DMS114 treated with DMSO at 0.1 percent for 48 hours (cell line): Measurements from ENCODE around the gene CCNY.

Experiments used
- DNase-seq: peaks from one replicate; lab custom pipeline; 2025; ENCODE audit not compliant: unreplicated experiment; lab: John Stamatoyannopoulos, UW

The CCNY gene

GRCh38 chr10:35448687-35449662 is 112.7 kb downstream of the CCNY start:
- DNase-seq = no peak

GRCh38 chr10:35449944-35450343 is 113.6 kb downstream of the CCNY start:
- DNase-seq = no peak

GRCh38 chr10:35451151-35452016 is 115.1 kb downstream of the CCNY start:
- no peak for DNase-seq

GRCh38 chr10:35452171-35452570 is 115.9 kb downstream of the CCNY start:
- DNase-seq = no peak

GRCh38 chr10:35452847-35453246 is 116.5 kb downstream of the CCNY start:
- no peak for DNase-seq

GRCh38 chr10:35453855-35454532 is 117.7 kb downstream of the CCNY start:
- no peak for DNase-seq

GRCh38 chr10:35456153-35456720 is 119.9 kb downstream of the CCNY start:
- no peak for DNase-seq

GRCh38 chr10:35456784-35457183 is 120.5 kb downstream of the CCNY start:
- no peak for DNase-seq

- DNase-seq = no peak
Observed at GRCh38 chr10:35458500-35459448, 122.5 kb downstream of the CCNY start.

- no peak for DNase-seq
Observed at GRCh38 chr10:35459449-35459847, 123.1 kb downstream of the CCNY start.

- no peak for DNase-seq
Observed at GRCh38 chr10:35460852-35461460, 124.6 kb downstream of the CCNY start.

GRCh38 chr10:35462491-35462934 is 126.2 kb downstream of the CCNY start:
- DNase-seq = no peak

- no peak for DNase-seq
Observed at GRCh38 chr10:35463105-35463867, 127.0 kb downstream of the CCNY start.

- no peak for DNase-seq
Observed at GRCh38 chr10:35463878-35464277, 127.6 kb downstream of the CCNY start.

GRCh38 chr10:35464825-35465456 is 128.6 kb downstream of the CCNY start:
- no peak for DNase-seq

GRCh38 chr10:35465673-35466072 is 129.4 kb downstream of the CCNY start:
- DNase-seq = no peak

- DNase-seq = no peak
Observed at GRCh38 chr10:35466170-35466569, 129.9 kb downstream of the CCNY start.

GRCh38 chr10:35466661-35467060 is 130.4 kb downstream of the CCNY start:
- no peak for DNase-seq
